ENCODE measurements around the gene SLC1A1. TPM values are rescaled to one million over a fixed set of nuclear protein-coding genes. Genes with fewer than 3 reads are reported as not detected.

SLC1A1 gene
- total and polyA plus RNA-seq, 2 experiments from 2014 or later = 3.7 to 8.2 TPM

DNA sequence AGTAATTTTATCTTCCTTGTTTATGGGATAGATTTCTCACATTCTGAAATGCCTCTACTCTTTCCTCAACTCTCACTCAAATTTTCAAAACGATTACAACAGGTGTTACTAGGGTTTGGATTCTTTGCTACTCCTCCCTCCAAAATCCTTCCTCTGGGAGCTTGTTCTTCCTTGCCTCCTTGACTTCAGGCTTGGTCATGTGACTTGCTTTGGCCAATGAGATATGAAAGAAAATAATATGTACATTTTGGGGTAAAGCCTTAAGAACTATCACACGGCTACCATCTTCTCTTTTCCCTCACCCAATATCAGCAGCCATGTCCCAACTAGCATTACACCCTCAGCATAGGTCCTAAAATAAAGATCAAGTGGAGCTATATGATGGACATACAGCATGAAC is 28.8 kb upstream of the SLC1A1 start:
- no peaks in the 10 kb centered on the region for H4K20me1 ChIP-seq (replicated peaks; ENCODE audit: insufficient read depth)
- Mint-ChIP-seq H3K36me3 (ENCODE audit: low read depth) (peaks cover 6% of the 10 kb centered on the region; the same call in 2 of the 3 replicates), H3K4me3 (no peak overlapping the region), H3K9me3 (peaks cover 8% of the 10 kb centered on the region), H3K27ac (no peak overlapping the region), H3K27me3 (ENCODE audit: insufficient read depth, low read depth, poor library complexity) (peaks cover 5% of the 10 kb centered on the region), H3K4me1 (no peaks in the 10 kb centered on the region)
- no peak for ATAC-seq
- no peaks in the 10 kb centered on the region for H3F3A ChIP-seq (replicated peaks; ENCODE audit: low read depth)
- H2AFZ ChIP-seq = no peak overlapping the region
- DNase-seq (ENCODE audit: low spot score) = no peak
- no peak for TF ChIP-seq STAT1 (IDR thresholded peaks at IDR 0.05; ENCODE audit: unreplicated experiment)
- TF ChIP-seq REST (IDR thresholded peaks at IDR 0.05; ENCODE audit: unreplicated experiment) = no peak
- TF ChIP-seq POLR2AphosphoS5 (IDR thresholded peaks at IDR 0.05; ENCODE audit: low read depth) = no peak
- TF ChIP-seq ZNF114 (CRISPR knock-in tag; IDR thresholded peaks at IDR 0.05) = no peak
- TF ChIP-seq JUNB (IDR thresholded peaks at IDR 0.05; ENCODE audit: unreplicated experiment) = no peak
- no peak for TF ChIP-seq ETS1 (IDR thresholded peaks at IDR 0.05)
- TF ChIP-seq EZH2 (IDR thresholded peaks at IDR 0.05; ENCODE audit: low read depth, unreplicated experiment) = no peak
- TF ChIP-seq ZNF462 (CRISPR knock-in tag; IDR thresholded peaks at IDR 0.05) = no peak
- TF ChIP-seq EZH2phosphoT487 (IDR thresholded peaks at IDR 0.05; ENCODE audit: unreplicated experiment) = no peak
- H3K36me3 ChIP-seq (ENCODE audit: insufficient read depth) = no peaks in the 10 kb centered on the region
- H3K79me2 ChIP-seq (replicated peaks; ENCODE audit: insufficient read depth) = no peaks in the 10 kb centered on the region
- H3K4me3 ChIP-seq = no peak overlapping the region
- H3K4me2 ChIP-seq = no peak overlapping the region
- no peak overlapping the region for H3K27ac ChIP-seq (ENCODE audit: low read depth)
- no peaks in the 10 kb centered on the region for H3K4me1 ChIP-seq (ENCODE audit: insufficient read depth)
- peaks cover 11% of the 10 kb centered on the region; the same call in 1 of the 2 replicates for H3K9me2 ChIP-seq (ENCODE audit: insufficient read depth)
- H3K27me3 ChIP-seq (ENCODE audit: insufficient read depth) = no peaks in the 10 kb centered on the region
